ENCODE measurements around the gene EPHA4. TPM values are rescaled to one million over a fixed set of nuclear protein-coding genes. Genes with fewer than 3 reads are reported as not detected.

EPHA4 gene
- total RNA-seq, 1 donor from 2014 or later, result 31.9 TPM

DNA sequence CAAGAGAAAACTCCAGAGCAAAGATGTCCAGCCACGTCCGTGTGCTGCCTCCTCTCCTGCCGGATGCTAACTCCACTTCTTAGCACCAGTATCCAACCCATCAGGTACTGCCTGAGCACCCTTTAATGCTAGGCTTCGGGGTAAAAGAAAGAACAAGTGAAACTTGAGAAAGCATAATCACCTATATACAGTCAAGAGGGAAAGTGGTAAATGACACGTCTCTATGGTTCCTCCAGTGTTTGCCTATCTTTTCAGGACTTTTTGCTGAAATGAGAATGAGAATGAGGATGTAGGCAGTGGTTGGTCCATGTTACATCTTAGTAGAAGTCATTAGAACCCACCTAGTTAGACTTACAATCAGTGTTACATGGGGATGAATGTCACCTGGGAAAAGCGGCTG lies 47.9 kb downstream of the EPHA4 start:
- ATAC-seq (no peak), DNase-seq (no peak)
- intact Hi-C loops (cut with DNase I), result no loop called here
- TF ChIP-seq, protein P1, sequence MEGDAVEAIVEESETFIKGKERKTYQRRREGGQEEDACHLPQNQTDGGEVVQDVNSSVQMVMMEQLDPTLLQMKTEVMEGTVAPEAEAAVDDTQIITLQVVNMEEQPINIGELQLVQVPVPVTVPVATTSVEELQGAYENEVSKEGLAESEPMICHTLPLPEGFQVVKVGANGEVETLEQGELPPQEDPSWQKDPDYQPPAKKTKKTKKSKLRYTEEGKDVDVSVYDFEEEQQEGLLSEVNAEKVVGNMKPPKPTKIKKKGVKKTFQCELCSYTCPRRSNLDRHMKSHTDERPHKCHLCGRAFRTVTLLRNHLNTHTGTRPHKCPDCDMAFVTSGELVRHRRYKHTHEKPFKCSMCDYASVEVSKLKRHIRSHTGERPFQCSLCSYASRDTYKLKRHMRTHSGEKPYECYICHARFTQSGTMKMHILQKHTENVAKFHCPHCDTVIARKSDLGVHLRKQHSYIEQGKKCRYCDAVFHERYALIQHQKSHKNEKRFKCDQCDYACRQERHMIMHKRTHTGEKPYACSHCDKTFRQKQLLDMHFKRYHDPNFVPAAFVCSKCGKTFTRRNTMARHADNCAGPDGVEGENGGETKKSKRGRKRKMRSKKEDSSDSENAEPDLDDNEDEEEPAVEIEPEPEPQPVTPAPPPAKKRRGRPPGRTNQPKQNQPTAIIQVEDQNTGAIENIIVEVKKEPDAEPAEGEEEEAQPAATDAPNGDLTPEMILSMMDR (IDR thresholded peaks at IDR 0.05), result no peak
- H3K27ac ChIP-seq, result no peak overlapping the region
- H3K4me3 ChIP-seq, result no peak overlapping the region
- peaks cover 30% of the 10 kb centered on the region for H3K4me1 ChIP-seq
- H3K9me3 ChIP-seq, result no peaks in the 10 kb centered on the region
- no peaks in the 10 kb centered on the region for H3K27me3 ChIP-seq
- no peaks in the 10 kb centered on the region for H3K36me3 ChIP-seq

DNA sequence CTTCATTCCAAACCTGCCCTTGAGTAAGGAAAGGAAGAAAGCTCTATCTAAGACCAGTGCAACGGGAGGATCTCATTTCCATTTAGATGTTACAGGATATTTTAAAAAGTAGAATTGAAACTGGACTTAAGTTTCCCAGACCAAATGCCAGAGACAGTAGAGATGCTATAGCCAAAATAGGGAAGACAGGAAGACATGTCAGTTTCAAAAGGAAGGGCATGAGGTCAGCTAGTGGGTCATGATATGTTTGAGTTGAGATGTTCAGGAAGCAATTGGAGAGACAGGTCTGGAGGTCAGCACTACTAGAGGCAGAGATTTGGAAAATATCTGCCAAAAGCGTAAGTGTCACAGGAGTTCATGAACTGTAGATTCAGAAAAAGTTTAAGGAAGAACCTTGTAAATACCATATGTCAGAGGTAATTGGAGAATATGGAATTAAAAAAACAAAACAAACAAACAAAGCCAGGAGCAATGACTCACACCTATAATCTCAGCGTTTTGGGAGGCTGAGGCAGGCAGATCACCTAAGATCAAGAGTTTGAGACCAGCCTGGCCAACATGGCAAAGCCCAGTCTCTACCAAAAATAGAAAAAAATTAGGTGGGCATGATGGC lies 50.8 kb downstream of the EPHA4 start:
- Histone ChIP-seq H3K4me3 (no peak overlapping the region), H3K27me3 (no peaks in the 10 kb centered on the region), H3K4me1 (peaks cover 34% of the 10 kb centered on the region), H3K27ac (no peak overlapping the region), H3K36me3 (no peaks in the 10 kb centered on the region), H3K9me3 (no peaks in the 10 kb centered on the region)
- DNase-seq, result no peak
- no peak for ATAC-seq
- intact Hi-C loops (cut with DNase I), result no loop called here
- TF ChIP-seq, protein P1 (IDR thresholded peaks at IDR 0.05), result no peak

GRCh38 chr2:221518935-221519625 lies 53.0 kb downstream of the EPHA4 start:
- peak overlapping the region; percentile 76 for H3K27ac ChIP-seq
- ATAC-seq (no peak), DNase-seq (no peak)

DNA sequence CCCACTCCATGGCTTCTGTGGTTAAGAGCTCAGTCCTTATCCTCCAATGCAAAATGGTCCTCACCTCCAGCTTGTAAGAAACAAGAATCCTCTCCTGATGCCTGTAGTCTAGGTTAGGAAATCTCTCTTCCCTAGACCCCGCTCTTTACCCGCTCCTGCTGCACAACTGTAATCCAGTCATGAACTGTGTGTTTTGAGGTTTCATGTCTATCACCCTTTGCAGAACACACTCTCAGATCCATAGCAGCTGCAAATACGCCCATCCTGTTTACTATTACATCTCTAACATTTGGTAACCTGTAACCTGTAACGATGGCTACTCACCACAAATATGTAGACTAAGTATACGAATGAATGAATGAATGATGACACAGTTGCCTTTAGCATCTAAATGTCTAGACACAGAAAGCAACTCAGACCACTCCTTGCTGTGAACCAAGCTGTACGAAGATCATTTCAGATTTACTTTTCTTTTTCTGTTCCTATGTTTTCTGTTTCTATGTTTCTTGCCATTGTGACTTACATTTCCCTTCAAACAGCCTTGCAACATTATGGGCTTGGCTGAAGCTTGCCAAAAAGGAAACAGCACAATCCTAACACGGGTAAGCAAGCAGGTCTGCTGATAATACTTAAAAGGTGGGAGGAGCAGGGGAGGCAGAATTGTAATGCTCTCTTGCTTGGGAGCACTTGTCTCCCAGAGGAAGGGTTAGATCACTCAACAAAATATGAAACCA lies 53.7 kb downstream of the EPHA4 start:
- no peaks in the 10 kb centered on the region for H3K9me3 ChIP-seq
- H3K4me3 ChIP-seq, result no peak overlapping the region
- H3K27me3 ChIP-seq, result no peaks in the 10 kb centered on the region
- H3K27ac ChIP-seq, result peak overlapping the region; percentile 76
- peaks cover 33% of the 10 kb centered on the region for H3K4me1 ChIP-seq
- intact Hi-C loops (cut with DNase I), result no loop called here
- ATAC-seq (peak; percentile 58), DNase-seq (no peak)
- TF ChIP-seq, protein P1 (IDR thresholded peaks at IDR 0.05), result no peak
- H3K36me3 ChIP-seq, result no peaks in the 10 kb centered on the region

More at GRCh38 chr2:221518935-221519625, 53.0 kb downstream of the EPHA4 start:
- Histone ChIP-seq H3K4me3 (no peak overlapping the region), H3K27me3 (no peaks in the 10 kb centered on the region), H3K9me3 (no peaks in the 10 kb centered on the region), H3K36me3 (no peaks in the 10 kb centered on the region), H3K4me1 (peaks cover 33% of the 10 kb centered on the region)
- intact Hi-C loops (cut with DNase I), result no loop called here
- TF ChIP-seq, protein P1 (IDR thresholded peaks at IDR 0.05), result no peak

DNA sequence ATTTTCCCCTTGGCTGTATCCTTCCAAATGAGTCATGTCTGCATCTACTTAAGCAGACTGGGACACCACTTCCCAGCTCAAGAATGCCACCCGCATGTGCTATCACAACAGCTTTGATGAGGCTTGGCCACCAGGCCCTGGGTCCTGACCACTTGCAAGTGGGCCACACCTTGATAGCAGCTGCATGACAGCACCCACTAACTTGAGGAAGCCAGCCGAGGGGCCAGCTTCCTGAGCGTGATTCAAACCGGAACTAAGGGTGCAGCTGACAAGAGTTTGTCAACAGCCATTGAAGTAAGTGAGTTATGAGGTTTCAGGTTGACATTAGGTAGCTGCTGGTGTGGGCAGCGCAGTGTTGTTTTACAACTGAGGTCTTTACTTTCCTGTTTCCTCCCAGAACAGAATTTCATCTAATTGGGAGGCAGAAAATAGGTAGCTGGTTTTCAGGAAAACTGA lies 54.4 kb downstream of the EPHA4 start:
- ATAC-seq, result peak; percentile 92
- DNase-seq, result peak; percentile 81
- Histone ChIP-seq H3K36me3 (no peaks in the 10 kb centered on the region), H3K9me3 (no peaks in the 10 kb centered on the region), H3K4me1 (peaks cover 33% of the 10 kb centered on the region), H3K27ac (peak overlapping the region; percentile 76), H3K4me3 (no peak overlapping the region), H3K27me3 (no peaks in the 10 kb centered on the region)
- TF ChIP-seq, protein P1 (IDR thresholded peaks at IDR 0.05), result no peak
- intact Hi-C loops (cut with DNase I), result no loop called here

Data from upper lobe of right lung (tissue), 1 donor.